Activated T-helper 1 cell treated with anti-CD3 and anti-CD28 coated beads, Interleukin-2, amount 50 U/mL, for 16 hours (primary cell): Measurements from ENCODE around the gene CFAP157.

ENCODE experiments used
- DNase-seq, 2 donors: peaks; one replicate each; pipeline ENCODE4 v3.0.0-alpha.2; 2020; ENCODE audit warnings: low read depth in 1 of 2, low spot score in 1 of 2

The CFAP157 gene

GRCh38 chr9:127706836-127707241 lies at the start of gene CFAP157:
CFAP157 (plus strand) TSS chr9:127706988; CDS start chr9:127707032, 44 bp downstream.
- no peak for DNase-seq

DNA sequence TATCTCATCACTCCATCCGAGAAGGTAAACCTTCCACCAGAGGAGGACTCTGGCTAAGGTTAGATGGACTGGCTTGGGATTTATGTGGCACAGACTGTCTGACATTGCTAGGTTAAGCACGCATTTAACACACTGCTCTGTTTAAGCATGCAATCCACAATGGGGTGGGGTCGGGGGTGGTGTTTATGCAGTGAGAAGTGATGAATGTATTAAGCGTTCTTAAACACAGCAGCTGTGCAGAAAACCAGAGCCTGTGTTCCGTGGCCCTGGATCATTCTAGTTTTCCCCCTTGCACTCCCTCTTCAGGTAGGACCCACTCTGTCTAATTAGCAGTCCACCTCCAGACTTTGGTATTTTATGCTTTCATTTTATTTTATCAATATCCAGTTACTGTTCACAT lies 48.4 kb upstream of the CFAP157 start:
- no peak for DNase-seq

GRCh38 chr9:127660886-127661741 lies 45.7 kb upstream of the CFAP157 start:
- no peak for DNase-seq

- no peak for DNase-seq
Measured at GRCh38 chr9:127662617-127663016, 44.2 kb upstream of the CFAP157 start.

GRCh38 chr9:127664324-127664677 lies 42.5 kb upstream of the CFAP157 start:
- DNase-seq: no peak

- DNase-seq: no peak
Measured at GRCh38 chr9:127664678-127665507, 41.9 kb upstream of the CFAP157 start.

DNA sequence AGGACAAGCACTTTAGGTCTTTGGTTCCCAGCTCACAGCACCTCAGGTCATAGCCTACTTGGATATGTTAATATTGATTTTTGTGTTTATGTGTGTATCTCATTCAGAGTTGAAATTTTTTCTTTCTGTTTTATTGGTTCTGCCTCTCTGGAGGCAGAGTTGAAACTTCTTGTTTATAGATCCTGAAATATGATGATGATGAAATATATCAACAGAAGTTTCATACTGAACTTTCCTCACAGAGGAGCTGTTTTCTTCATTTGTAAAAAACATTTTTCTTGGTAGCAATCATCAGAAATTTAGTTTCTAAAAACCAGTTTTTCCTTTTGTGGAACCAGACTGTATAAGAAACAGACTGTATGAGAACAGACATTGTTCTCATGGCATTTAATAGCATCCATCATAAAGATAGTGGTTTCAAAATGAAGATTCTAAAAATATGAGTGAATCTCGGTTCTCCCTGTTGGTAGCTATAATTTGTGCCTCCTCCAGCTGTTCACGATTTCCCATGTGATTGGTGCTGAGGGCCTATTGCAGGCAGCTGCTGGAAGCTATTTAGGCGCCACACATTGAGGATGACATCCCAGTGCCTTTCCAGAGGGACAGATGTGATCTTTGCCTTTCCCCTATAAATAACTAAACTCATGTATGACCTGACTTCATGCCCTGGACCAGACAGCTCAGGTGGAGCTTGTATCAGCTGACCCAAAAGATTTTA lies 39.5 kb upstream of the CFAP157 start:
- DNase-seq: no peak

DNA sequence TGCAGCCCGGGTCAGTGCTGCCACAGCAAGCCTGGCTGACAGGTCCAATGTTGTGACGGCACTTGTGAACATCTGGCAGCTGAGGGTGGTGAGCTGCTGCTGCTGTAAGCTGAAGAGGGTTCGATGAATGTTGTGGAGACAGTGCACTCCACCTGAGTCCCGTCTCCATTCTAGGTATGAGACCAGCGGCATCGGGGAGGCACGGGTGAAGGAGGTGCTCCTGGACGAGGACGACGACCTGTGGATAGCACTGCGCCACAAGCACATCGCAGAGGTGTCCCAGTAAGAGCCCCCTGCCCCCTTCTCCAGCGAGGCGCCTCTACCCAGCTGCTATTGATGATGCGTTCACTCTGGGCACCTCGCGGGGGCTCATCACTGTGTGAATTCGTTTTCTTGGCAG lies 38.9 kb upstream of the CFAP157 start:
- no peak for DNase-seq

DNA sequence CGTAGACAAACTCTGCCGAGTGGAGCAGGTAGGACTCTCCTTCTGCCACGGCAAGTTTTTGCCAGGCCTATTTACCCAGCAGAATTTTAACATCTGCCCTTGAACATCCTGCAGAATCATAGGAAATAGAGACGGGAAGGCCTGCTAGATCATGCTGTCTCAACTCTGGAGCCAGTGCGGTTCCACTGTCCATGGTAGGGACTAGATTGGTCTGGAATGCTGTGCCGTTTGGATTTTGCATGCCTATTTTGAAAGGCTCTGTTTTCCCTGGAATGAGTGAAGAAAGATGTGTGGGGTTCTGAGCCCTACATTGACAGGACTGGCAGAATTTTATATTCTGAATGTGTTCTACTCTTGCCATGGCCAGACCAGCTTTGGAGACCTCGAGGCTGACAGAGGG lies 33.6 kb upstream of the CFAP157 start:
- no peak for DNase-seq

DNA sequence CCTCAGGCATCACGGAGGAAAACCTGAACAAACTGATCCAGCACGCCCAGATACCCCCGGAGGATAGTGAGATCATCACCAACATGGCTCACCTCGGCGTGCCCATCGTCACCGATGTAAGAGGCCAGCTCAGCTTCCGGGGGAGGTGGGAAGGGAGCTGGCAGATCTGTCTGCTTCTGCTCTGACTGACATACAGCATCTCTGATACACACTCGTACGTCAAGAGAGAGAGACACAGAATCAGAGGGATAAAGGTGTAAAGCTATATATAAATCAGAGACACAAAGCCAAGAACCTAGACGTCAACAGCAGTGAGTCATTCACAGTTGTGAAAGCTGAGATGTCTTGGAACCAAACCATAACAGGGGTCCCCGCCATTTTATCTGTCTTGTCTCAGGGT lies 30.1 kb upstream of the CFAP157 start:
- no peak for DNase-seq

DNA sequence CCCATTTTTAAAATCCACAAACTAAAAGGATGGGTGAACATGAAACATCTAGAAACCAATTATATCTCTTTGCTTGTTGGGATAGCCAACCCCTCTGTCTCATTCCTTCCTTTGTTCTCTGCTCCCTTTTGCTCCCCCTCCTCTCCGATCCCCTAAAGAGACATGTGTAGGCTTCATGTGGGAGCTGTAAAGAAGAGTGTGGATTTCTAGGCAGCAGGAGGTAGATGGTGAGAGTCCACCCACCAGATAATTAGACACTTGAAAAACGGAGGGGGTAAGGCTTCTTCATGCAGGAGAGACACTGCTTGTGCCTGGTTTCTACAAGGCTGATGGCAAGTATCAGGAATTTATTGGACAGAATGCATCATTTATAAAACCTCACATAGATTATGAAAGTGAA lies 27.3 kb upstream of the CFAP157 start:
- DNase-seq: no peak

GRCh38 chr9:127680226-127680625 lies 26.6 kb upstream of the CFAP157 start:
- DNase-seq: no peak

DNA sequence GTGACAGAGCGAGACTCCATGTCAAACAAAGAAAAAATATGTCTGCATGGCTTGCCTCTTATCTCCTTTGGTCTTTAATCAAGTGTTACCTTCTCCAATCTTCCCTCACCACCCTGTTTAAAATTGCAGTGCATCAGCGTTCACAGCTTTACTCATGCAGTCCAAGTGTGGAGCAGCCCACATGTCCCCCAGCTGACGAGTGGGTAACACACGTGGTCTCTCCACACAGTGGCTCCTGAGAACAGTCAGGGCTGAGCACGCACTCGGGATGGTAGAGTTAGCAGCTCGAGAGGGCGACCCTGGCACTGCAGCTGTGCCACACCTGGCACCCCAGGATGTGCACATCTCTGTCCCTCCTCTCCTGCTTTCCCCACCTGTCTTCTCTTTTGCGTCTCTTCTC lies 25.9 kb upstream of the CFAP157 start:
- no peak for DNase-seq

DNA sequence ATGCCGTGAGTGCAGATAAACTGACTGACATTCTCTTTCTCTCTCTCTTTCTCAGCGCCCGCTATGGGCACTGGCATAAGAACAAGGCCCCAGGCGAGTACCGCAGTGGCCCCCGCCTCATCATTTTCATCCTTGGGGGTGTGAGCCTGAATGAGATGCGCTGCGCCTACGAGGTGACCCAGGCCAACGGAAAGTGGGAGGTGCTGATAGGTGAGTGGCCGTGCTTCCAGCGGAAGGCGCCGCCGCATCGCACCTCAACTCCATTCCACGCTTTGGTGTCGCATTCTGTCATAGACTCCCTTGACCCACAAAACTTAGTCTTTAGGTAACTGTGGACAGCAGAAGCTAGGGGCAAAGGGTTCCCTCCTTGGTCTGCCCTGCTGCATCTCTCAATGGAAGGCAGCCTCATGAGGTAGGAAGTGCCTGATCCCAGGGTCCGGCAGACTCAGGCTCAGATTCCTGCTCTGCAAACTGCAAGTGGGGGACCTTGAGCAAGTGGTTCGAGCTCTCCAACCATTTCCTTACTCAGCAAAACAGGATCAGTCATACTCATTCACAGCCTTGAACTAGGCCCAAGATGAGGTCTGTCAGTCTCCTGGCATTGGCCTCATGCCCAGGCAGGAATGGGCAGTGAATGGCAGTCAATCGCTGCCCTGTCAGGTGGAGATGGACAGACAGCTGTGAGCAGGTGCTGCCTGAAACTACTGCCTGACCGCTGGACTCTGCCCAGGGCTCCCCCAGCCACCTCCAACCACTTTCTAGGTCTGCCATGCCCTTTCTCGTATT lies 24.2 kb upstream of the CFAP157 start:
- DNase-seq: no peak

- no peak for DNase-seq
Measured at GRCh38 chr9:127683723-127684122, 23.1 kb upstream of the CFAP157 start.

DNA sequence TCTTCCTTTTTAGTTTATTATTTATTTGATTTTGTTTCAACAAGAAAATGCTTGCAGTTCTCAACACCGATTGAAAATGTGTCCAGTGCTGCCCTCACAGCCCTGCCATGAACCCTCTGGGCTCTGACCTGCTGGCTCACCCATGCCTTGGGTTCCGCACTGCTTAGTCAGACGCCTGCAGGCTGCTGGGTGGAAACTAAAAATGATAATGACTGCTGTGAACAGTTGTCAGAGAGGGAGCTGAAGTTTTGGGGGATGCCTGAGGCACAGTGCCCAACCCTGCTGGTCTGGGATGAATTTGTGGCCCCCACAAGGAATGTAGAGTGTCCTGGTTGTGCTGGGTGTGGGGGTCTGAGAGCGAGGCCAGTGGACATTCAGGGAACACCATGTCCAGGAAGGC lies 22.2 kb upstream of the CFAP157 start:
- no peak for DNase-seq

GRCh38 chr9:127686461-127687393 lies 20.1 kb upstream of the CFAP157 start:
- no peak for DNase-seq

- no peak for DNase-seq
Measured at GRCh38 chr9:127689329-127690000, 17.3 kb upstream of the CFAP157 start.

GRCh38 chr9:127690735-127691134 lies 16.1 kb upstream of the CFAP157 start:
- DNase-seq: no peak
